GM18511 (cell line): ENCODE measurements around the gene BBLN.
A peak's percentile ranks its signal among the peaks of the same experiment; 100 is the strongest.
"Not testable (repeated sequence)": the region's sequence is repeated elsewhere in the genome, so short reads cannot be mapped to it uniquely, and the experiment has no call there.

Experiments
- ATAC-seq: cut with Tn5 transposase; IDR thresholded peaks from one replicate; pipeline ENCODE4 v1.9.1; 2021; ENCODE audit warnings: mild to moderate bottlenecking, moderate library complexity; ENCODE audit not compliant: unreplicated experiment

BBLN gene

DNA sequence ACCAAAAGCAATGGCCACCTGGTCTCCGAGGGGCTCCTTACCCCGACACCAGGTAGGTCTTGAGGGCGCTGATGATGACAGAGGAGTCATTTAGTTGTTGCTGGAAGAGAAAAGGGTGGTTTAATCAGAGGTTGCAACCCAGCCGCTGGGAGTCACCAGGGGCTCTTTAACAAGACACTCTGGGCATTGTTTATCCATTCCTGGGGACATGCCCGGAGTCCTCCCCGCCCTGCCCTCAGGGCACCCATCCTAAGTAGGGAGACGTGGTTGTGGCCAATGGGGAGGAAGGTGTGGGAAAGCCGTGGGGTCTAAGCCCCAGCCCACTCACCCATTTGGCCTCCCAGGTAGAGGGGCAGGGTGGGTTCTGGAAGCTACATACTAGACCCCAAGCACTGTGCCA lies 35.6 kb upstream of the BBLN start:
- no peak for ATAC-seq

DNA sequence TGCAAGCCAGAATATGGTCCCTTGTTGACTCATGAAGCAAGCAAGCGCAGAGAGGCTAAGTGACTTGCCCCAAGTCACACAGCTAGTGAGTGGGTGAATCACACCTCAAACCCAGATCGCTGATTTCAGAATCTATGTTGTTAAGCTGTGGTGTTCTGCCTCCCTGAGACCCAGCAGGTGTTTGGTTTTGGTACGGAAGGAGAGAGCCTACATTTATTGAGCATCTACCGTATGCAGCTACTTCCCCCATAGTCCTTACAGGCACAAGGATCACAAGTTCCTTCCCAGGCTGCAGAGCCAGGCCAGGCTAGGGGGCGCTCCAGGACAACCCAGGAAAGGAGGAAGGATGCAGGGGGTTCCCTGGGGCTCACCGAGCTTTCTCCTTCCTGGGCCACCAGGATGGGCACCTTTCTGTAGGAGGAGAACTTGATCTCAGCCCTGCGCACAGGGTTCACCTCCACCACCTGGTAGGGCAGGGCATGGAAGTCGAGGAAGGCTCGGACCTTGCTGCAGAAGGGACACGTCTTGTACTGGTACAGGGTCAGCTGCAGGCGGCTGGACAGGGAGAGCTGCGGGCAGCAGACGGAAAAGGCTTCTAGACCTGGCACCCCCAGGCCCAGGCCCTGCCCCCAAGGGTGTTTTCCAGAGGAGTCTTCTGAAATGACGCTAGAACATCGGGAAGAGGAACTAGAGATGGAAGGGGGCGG lies 35.0 kb upstream of the BBLN start:
- ATAC-seq, result no peak

DNA sequence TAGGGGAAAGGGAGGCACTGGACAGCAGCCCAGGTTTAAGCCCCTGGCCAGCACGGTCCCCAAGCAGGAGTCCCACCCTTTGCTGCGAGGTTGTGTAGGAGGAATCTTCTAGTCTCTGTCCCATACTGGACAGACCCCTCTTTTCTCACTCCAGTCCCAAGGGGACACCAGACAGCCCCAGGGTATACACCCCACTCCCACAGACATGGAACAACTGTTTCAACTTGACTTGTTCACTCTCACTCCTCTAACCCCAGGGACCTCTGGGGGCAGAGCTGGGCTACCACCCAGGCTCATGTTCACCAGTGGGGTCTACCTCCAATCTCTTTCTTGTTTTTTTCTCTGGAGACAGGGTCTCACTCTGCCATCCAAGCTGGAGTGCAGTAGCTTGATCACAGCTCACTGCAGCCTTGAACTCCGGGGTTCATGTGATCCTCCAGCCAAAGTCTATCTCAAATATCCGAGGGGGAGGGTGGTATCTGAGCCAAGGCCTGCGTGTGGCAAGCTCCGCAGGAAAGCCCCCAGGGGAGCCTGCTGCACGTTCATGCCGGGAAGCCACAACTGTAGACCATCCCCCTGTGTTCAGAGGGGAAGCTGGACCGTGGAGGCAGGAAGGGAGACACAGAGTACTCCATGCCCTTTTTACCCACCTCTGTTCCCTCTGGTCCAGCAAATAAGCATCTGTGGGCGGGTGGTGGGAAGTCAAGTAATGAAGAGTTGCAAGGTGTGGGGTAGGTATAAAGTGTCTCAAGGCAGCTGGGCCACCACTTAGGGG lies 34.3 kb upstream of the BBLN start:
- no peak for ATAC-seq

DNA sequence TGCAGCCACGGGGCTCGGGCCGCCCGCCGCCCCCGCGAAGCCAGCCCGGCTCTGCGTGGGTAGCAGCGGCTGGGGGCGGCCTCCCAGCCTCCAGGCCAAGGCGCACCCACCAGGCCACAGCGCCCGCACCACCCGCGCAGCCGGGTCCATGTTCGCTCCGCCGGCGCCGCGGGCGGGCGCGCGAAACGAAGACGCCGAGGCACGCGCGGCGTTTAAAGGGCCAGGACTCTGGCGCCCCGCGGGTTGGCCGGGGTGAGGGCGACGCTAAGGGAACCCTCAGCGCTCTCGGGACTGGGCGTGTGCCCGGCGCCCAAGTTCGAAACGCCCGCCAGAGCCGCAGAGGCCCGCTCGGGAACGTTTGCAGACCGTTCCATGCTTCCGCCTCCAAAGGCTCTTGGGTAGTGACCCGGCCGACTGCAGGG lies 32.5 kb upstream of the BBLN start, which contains the start of gene PTGES2:
TSS of gene PTGES2 (minus strand) at position 162 of the 422 bp plus-strand sequence. CDS start at position 150, 12 bp downstream.
- peak; percentile 64 for ATAC-seq

DNA sequence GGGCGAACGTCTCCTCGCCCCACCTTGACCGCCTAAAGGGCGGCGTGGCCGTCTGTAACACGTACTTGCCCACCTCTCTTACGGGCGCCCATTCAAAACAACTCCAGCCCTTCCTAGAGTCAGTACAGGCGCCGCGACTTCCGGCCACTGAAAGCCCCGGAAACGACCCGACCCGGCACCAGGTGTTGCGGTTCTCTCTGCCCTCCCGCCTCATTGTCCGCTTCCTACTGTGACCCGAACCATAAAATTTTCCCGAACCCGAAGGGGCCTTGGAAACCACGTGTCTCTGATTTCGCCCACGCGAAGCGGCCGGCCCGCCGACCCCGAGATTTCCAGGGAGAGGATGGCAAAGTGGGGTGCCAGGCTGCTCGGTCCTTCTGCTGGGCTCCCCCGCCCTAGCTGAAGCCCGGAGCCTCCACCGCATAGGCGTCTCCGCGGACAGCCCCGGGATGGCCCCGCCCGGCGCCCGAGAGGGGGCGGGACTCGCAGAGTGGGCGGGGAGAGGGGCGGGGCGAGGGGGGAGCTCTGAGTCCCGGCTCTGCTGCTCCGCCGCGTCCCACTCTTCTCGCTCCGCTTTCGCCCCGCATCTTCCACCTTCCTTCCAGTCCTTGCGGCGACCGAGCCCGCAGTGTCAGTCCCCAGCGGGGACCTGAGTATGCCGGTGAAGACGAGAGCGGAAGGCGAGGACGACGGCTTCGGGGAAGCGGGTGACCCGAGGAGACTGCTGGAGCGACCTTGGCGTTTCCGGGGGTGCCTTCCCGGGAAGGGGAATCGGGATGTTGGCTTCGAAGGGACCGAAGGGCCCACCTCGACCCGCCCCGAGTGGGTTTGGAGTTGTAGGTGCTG lies 31.9 kb upstream of the BBLN start:
- peak; percentile 72 for ATAC-seq

DNA sequence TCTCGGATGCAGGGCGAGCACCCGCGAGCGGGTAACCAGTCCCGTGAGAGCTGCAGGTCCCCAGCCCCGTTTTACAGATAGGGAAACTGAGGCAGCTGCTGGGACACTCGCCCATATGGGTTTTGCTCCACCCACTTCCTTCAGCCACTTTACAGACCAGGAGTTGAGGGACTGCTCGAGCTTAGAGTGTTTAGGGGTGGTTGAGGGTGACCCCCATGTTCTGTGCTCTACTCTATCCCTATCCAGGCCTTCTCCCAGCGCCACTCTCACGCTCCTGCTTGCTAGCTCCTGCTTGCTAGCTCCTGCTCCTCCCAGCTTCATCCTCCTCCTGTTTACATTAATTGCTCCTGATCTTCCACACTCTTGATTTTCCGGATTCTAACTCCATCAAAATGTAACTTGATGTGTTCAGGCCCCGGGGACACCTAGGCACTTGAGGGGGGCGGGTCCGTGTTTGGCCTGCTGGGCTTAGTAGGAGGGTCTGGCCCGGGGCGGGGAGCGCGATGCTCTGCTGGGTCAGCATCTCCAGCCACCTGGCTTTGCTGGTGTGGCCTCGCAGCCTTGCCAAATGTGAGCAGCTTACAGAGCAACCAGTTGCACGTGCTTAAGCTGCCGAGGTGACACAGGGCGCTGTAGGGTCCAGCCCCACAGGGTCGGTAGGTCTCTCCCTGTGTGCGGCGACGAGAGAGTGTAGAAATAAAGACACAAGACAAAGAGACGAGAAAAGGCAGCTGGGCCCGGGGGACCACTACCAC lies 31.1 kb upstream of the BBLN start:
- no peak for ATAC-seq

DNA sequence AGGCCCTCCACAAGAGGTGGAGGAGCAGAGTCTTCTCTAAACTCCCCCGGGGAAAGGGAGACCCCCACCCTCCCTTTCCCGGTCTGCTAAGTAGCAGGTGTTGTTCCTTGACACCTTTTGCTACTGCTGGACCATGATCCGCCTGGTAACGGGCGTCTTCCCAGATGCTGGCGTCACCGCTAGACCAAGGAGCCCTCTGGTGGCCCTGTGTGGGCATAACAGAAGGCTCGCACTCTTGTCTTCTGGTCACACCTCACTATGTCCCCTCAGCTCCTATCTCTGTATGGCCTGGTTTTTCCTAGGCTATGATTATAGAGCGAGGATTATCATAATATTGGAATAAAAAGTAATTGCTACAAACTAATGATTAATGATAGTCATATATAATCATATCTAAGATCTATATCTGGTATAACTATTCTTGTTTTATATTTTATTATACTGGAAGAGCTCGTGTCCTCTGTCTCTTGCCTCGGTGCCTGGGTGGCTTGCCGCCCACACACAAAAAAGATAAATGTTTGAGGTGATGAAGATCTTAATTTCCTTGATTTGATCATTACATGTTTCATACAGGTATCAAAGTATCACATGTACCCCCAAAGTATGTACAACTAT lies 30.0 kb upstream of the BBLN start:
- ATAC-seq, result not testable (repeated sequence)

DNA sequence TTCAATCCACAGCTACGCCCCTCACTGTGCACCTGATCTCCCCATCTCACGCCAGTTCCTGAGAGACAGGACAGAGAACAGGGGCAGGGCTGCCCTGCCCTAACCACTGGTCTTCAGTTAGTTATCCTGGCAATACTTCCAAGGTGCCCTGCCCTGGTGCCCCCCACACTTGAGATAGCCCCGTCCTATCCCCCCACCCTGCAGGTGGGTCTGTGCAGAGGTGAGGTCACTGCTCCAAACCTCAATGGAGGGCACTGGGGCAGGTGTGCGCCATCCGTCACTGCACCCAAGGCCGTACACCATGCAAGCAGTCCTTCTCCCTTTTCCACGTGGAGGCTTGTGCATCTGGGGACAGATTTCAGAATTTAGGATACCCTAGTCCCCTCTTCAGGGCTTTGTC lies 29.4 kb upstream of the BBLN start:
- not testable (repeated sequence) for ATAC-seq

DNA sequence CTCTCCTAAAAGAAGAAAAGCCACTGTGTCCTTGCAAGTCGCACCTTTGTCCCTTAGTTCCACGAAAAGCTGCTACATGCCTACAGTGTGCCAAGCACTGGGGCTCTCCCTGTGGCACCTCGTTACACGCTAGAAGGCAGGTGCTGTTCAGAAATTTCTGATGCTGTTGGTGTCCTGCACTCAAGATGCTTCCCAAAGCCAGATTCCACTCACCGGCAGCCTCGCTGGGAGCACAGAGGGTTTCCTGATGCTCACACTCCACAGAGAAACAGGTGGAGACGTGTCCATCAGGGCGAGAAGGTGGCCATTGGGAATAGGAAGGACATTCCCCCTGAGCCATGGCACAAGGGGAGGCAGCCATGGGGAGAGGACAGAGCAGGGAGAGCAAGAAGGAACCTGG lies 28.7 kb upstream of the BBLN start:
- not testable (repeated sequence) for ATAC-seq

DNA sequence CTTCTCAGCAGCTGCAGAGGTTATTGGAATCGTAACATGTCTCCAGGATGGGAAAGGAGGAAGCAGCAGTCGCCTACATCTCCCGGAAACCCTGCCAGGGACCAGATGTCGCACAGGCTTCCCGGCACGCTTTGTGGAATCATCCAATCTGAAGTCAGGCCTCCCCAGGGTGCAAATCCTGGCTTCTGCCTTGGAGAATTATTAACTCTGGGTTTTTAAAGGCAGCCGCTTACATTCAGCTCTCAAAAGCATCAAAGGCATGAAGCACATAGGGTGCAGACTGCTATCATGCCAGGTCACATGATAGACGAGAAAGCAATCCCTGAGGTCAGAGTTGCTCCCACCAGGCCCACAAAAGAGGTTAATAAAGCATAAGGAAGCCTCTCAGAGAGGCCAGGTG lies 27.9 kb upstream of the BBLN start:
- not testable (repeated sequence) for ATAC-seq

DNA sequence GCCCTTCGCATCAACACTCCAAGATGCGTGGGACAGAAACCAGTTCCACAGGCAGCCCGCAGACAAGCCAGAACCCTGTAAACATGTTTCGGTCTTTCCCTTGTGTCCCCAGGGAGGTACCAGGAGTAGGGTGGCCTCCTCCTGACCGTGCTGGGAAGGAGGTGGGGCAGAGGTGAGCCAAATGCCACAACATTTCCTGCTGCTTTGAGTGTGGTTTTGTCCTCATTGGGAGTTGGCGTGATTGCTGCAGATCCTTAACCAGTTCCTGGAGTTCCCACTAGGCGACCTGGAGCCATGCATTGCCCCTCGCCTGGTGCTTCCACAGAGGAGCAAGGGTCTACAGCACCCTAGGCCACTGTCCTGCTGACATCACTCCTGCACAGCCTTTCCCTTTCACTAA lies 24.5 kb upstream of the BBLN start:
- not testable (repeated sequence) for ATAC-seq

DNA sequence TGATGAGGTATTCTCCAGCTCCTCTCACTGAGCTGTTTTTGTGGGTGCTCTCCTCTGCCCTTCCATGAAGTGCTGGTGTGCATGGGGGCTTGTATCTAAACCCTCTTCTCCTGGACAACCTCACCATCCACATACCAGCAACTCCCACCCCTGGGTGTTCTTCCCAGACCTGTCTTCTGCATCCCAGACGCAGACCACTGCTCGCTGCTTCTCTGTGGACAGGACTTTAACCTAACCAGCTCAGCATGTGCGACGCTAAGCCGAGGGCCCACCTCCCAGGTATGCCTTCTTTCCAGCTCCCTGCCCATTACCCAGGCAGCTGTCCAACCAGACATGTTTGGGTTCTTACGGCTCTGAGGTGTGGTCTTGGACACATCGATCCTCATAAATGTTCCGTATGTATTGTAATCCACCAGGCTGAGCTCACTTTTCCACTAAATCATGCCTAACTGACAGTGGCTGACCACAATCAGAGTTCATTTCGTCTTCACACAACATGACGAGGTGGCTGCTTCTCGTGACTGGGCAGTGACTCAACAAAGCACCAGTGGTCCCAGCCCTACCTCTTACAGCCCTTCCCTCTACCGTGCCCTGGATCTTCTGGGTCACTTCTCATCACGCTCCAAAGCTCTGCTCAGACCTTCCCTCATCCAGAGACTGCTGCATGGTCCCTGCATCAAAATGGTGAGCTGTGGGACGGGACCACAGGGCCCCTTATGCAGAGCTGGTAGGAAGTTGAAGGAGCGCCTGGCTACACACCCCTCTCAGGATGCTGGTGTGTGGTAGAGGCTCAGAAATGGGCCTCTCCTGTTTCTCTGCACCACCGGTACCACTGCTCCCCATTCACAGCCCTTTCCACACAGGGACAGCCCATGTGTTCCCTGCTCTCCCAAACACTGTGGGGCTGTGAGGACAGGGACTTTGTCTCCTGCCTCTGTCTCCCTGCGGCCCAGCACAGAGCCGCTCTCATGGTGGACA lies 23.0 kb upstream of the BBLN start:
- ATAC-seq, result no peak

DNA sequence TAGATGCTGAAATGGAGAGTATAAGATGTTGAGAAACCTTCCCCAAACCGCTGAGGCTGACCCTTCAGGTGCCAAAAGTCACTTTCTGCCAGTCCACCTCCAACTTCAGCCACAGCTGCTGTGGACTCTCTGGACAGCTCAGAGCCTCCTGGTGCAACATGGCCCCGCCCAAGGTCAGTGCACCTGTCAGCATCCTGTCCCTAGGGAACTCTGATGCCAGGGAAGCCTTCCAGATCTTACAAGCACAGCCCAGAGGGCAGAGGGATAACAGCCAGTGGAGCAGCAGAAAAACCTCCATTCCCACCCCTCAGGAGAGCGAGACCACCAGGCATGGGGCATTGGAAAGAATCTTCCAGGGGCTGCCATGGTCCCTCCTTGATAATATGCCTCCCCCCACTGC lies 22.1 kb upstream of the BBLN start:
- no peak for ATAC-seq

DNA sequence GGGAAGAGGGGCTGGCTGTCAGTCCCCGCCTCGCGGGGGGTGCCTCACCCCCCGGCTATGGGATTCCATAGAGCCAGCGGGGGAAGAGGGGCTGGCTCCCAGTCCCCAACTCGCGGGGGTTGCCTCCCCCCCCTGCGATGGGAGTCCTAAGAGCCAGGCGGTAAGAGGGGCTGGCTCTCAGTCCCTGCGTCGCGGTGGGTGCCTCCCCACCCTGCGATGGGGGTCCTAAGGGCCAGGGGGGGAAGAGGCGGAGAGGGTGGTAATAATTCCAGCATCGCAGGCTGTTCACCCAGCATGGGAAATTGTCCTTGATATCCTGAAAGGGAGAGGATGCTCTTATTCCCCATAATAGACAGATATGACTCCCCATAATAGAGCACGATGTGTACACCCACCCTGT lies 20.4 kb upstream of the BBLN start:
- no peak for ATAC-seq

DNA sequence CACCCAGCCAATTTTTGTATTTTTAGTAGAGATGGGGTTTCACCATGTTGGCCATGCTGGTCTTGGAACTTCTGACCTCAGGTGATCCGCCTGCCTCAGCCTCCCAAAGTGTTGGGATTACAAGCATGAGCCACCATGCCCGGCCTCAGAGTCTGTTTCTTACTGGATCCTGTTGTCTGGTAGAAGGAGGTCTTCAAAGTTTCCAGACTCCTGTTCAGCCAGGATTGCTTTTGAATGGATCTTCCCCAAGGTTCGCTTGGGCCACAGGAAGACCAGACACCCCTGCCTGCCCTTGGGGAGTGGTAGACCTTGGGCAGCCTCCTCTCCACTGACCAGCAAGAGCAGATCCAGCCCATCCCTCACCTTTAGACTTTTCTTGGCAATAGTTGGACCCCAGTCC lies 18.5 kb upstream of the BBLN start:
- ATAC-seq, result no peak

DNA sequence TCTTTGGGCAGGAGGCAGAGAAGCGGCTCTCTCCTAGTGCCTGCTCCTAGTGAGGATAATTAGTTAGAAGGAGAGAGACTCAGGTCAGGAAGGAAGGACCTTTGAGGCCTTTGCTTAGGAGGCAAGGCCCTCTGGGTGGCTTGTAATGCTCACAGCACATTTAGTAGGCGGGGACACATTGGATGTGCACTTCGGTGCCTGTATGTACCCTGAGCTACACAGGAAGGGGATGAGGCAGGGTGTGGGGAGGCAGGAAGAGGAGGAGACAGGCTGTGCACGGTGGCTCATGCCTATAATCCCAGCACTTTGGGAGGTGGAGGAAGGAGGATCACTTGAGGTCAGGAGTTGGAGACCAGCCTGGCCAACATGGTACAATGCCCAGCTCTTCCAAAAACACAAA lies 18.0 kb upstream of the BBLN start:
- ATAC-seq, result no peak

DNA sequence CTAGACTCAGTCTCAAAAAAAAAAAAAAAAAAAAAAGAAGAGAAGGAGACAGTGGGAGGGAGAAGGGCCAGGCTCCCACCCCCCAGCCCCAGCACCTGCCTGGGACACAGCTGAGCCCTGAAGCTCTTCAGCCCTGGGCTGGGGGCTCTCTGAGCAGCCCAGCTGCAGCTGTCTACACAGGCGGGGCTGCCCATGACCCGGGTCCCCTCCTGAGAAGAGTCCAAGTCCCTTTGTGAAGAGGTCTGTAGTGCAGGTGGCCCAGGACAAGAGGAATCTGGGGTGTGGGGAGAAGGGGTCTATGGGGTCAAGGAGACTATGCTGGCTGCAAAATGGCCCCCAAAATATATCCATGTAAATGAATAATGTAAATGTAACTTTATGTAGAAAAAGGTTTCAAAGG lies 17.5 kb upstream of the BBLN start:
- no peak for ATAC-seq

DNA sequence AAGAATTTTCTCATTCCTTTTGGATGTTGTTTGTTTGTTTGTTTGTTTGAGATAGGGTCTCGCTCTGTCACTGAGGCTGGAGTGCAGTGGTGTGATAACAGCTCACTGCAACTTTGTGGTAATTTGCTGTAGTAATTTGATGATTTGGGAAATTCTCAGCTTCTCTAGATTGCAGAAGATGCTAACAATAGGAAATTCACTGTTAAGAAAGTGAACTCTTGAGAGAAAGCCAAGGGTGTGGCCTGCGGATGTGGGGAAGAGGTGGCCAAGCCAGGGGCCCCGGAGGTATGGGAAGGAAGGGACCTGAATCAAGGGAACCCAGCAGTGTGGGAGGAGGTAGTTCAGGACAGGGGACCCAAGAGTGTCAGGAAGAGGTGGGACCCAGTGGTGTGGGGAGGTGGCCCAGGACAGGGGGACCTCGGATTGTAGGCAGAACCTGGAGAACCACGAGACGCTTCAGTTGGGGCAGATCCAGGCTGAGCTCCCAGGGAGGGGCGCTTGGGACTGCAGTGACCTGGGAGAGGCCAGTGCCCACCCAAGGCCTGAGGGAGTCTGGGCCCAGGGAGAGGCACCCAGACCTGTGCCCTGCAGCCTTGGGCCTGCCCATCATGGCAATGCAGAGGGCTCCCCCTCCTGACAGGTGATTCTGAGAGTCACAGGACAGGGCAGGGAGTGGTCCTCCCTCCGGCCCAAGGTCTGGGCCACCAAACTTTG lies 16.4 kb upstream of the BBLN start:
- no peak for ATAC-seq
